Adipocyte (in vitro differentiated cells): ENCODE measurements around the gene TCF7L2.
"Not testable (repeated sequence)": the region's sequence is repeated elsewhere in the genome, so short reads cannot be mapped to it uniquely, and the experiment has no call there.

ENCODE experiments used
- DNase-seq: peaks from one replicate; pipeline ENCODE4 v3.0.0-alpha.2; 2015; ENCODE audit warnings: low read depth
- H3K27me3 ChIP-seq: replicated peaks from 2 replicates; pipeline ENCODE4 v1.7.0; 2013; ENCODE audit warnings: mild to moderate bottlenecking, low read length, moderate library complexity; ENCODE audit not compliant: control insufficient read depth, insufficient read depth
- H3K36me3 ChIP-seq: 2 replicates; pipeline ENCODE4 v1.7.0; 2013; ENCODE audit warnings: low read length, mild to moderate bottlenecking, moderate library complexity; ENCODE audit not compliant: control insufficient read depth, insufficient read depth, severe bottlenecking
- H3K4me1 ChIP-seq: 2 replicates; pipeline ENCODE4 v1.7.0; 2013; ENCODE audit warnings: mild to moderate bottlenecking, low read length, moderate library complexity; ENCODE audit not compliant: control insufficient read depth, insufficient read depth
- H3K4me3 ChIP-seq: 2 replicates; pipeline ENCODE4 v1.7.0; 2013; ENCODE audit warnings: mild to moderate bottlenecking, low read length, moderate library complexity
- H3K9ac ChIP-seq: 2 replicates; pipeline ENCODE4 v1.7.0; 2013; ENCODE audit warnings: mild to moderate bottlenecking, low read length, moderate library complexity
- H3K9me3 ChIP-seq: 2 replicates; pipeline ENCODE4 v1.7.0; 2013; ENCODE audit warnings: mild to moderate bottlenecking, low read length, moderate library complexity; ENCODE audit not compliant: control insufficient read depth

TCF7L2 gene

GRCh38 chr10:113108948-113109347, 158.9 kb downstream of the TCF7L2 start:
- no peak overlapping the region for H3K4me3 ChIP-seq
- DNase-seq = no peak
- peaks cover 54% of the 10 kb centered on the region for H3K4me1 ChIP-seq
- H3K27me3 ChIP-seq = no peaks in the 10 kb centered on the region
- no peaks in the 10 kb centered on the region for H3K9me3 ChIP-seq
- no peaks in the 10 kb centered on the region for H3K36me3 ChIP-seq
- no peak overlapping the region for H3K9ac ChIP-seq

GRCh38 chr10:113109482-113109881, 159.4 kb downstream of the TCF7L2 start:
- H3K9me3 ChIP-seq, H3K36me3 ChIP-seq, H3K4me3 ChIP-seq, H3K27me3 ChIP-seq, H3K9ac ChIP-seq, DNase-seq: not testable (repeated sequence)
- peaks cover 49% of the 10 kb centered on the region for H3K4me1 ChIP-seq

GRCh38 chr10:113111260-113111659, 161.2 kb downstream of the TCF7L2 start:
- Histone ChIP-seq H3K4me1 (peaks cover 31% of the 10 kb centered on the region), H3K9me3 (no peaks in the 10 kb centered on the region), H3K36me3 (no peaks in the 10 kb centered on the region), H3K27me3 (no peaks in the 10 kb centered on the region), H3K9ac (no peak overlapping the region), H3K4me3 (no peak overlapping the region)
- no peak for DNase-seq

- H3K4me1 ChIP-seq = peaks cover 22% of the 10 kb centered on the region
- peak; percentile 76 for DNase-seq
- H3K9ac ChIP-seq = no peak overlapping the region
- H3K4me3 ChIP-seq = no peak overlapping the region
- H3K36me3 ChIP-seq = no peaks in the 10 kb centered on the region
- H3K9me3 ChIP-seq = no peaks in the 10 kb centered on the region
- H3K27me3 ChIP-seq = no peaks in the 10 kb centered on the region
Measured at GRCh38 chr10:113111900-113112853, 162.1 kb downstream of the TCF7L2 start.

- Histone ChIP-seq H3K36me3 (no peaks in the 10 kb centered on the region), H3K9me3 (no peaks in the 10 kb centered on the region), H3K9ac (no peak overlapping the region), H3K4me3 (no peak overlapping the region), H3K4me1 (peaks cover 21% of the 10 kb centered on the region), H3K27me3 (no peaks in the 10 kb centered on the region)
- DNase-seq = no peak
Measured at GRCh38 chr10:113113241-113113640, 163.2 kb downstream of the TCF7L2 start.

GRCh38 chr10:113113918-113114317, 163.9 kb downstream of the TCF7L2 start:
- no peak overlapping the region for H3K9ac ChIP-seq
- H3K9me3 ChIP-seq = no peaks in the 10 kb centered on the region
- H3K27me3 ChIP-seq = no peaks in the 10 kb centered on the region
- H3K4me1 ChIP-seq = peaks cover 21% of the 10 kb centered on the region
- H3K4me3 ChIP-seq = no peak overlapping the region
- H3K36me3 ChIP-seq = no peaks in the 10 kb centered on the region
- no peak for DNase-seq

GRCh38 chr10:113115556-113115955, 165.5 kb downstream of the TCF7L2 start:
- no peak for DNase-seq
- Histone ChIP-seq H3K4me3 (no peak overlapping the region), H3K9ac (no peak overlapping the region), H3K36me3 (no peaks in the 10 kb centered on the region), H3K4me1 (peaks cover 19% of the 10 kb centered on the region), H3K27me3 (no peaks in the 10 kb centered on the region), H3K9me3 (no peaks in the 10 kb centered on the region)

- no peaks in the 10 kb centered on the region for H3K9me3 ChIP-seq
- H3K27me3 ChIP-seq = no peaks in the 10 kb centered on the region
- no peaks in the 10 kb centered on the region for H3K4me1 ChIP-seq
- no peak for DNase-seq
- H3K36me3 ChIP-seq = no peaks in the 10 kb centered on the region
- no peak overlapping the region for H3K9ac ChIP-seq
- H3K4me3 ChIP-seq = no peak overlapping the region
Measured at GRCh38 chr10:113118882-113119281, 168.8 kb downstream of the TCF7L2 start.

GRCh38 chr10:113119801-113120200, 169.8 kb downstream of the TCF7L2 start:
- no peak overlapping the region for H3K4me3 ChIP-seq
- H3K9ac ChIP-seq = no peak overlapping the region
- no peaks in the 10 kb centered on the region for H3K36me3 ChIP-seq
- H3K27me3 ChIP-seq = no peaks in the 10 kb centered on the region
- DNase-seq = no peak
- H3K9me3 ChIP-seq = no peaks in the 10 kb centered on the region
- no peaks in the 10 kb centered on the region for H3K4me1 ChIP-seq

GRCh38 chr10:113121153-113121552, 171.1 kb downstream of the TCF7L2 start:
- Histone ChIP-seq H3K36me3 (no peaks in the 10 kb centered on the region), H3K4me3 (no peak overlapping the region), H3K9ac (no peak overlapping the region), H3K9me3 (no peaks in the 10 kb centered on the region), H3K27me3 (no peaks in the 10 kb centered on the region), H3K4me1 (peaks cover 5% of the 10 kb centered on the region)
- DNase-seq = no peak

- Histone ChIP-seq H3K9ac (no peak overlapping the region), H3K4me1 (peaks cover 19% of the 10 kb centered on the region), H3K36me3 (no peaks in the 10 kb centered on the region), H3K9me3 (no peaks in the 10 kb centered on the region), H3K4me3 (no peak overlapping the region), H3K27me3 (no peaks in the 10 kb centered on the region)
- no peak for DNase-seq
Measured at GRCh38 chr10:113122947-113123346, 172.9 kb downstream of the TCF7L2 start.
